ENCODE data around the gene MIDN. TPM values are rescaled to one million over a fixed set of nuclear protein-coding genes. Genes with fewer than 3 reads are reported as not detected.

MIDN gene
- total and polyA plus RNA-seq, 2 donors (not counting 3 experiments of a cell fraction or from before 2014, with no cell fraction given) = 20.0 to 85.9 TPM

DNA sequence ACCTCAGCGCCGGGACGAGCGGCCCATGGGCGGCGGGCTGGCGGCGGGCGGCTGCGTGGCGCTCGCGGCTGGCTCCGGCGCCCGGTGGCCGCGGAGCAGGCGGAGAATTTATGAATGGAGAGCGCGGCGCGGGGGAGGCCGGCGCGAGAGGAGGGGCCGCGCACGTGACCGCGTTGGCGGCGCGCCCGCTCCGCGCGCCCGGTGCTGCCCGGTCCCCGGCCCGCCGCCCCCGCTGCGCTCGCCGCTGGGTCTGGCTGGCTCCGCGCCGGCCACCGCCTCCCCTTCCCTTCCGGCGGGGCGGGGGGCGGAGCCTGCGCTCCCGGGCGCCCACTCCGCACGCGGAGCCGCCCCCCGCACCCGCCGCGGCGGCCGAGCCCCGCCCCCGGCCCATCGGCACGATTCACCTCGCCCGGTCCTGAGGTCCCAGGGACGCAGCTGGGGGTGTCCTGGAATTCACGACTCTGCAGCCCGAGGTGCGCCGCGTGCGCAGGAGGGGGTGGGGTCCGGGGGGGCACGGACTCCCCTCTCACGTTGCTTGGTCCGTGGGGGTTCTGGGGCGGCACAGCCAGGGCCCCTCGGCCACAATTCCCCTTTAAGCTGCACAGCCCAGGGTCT, 10.5 kb upstream of the MIDN start, which contains the start of gene CBARP:
Gene CBARP (minus strand): TSS at position 252 of the 615 bp plus-strand sequence. CDS start 1,905 bp downstream, outside the sequence.
- no peak within 1 kb of the TSS for H3K27ac ChIP-seq (ENCODE audit: insufficient read depth, low read depth, low read length)
- peak within 1 kb of the TSS; percentile 48 for H2AFZ ChIP-seq (ENCODE audit: low read depth, low read length)

More for the DNA sequence above, 10.5 kb upstream of the MIDN start, which contains the start of gene CBARP:
- Histone ChIP-seq H3K79me2 (ENCODE audit: control insufficient read depth, insufficient read depth, low read length) (peaks cover 10% of the 10 kb centered on the region), H3K4me2 (ENCODE audit: insufficient read depth, low read length) (peak within 1 kb of the TSS; percentile 57), H3K9me3 (replicated peaks; ENCODE audit: control insufficient read depth, insufficient read depth, low read length) (no peaks in the 10 kb centered on the region), H4K20me1 (replicated peaks; ENCODE audit: control insufficient read depth, extremely low read depth, insufficient read depth, low read length) (no peaks in the 10 kb centered on the region), H3K9me1 (replicated peaks; ENCODE audit: control insufficient read depth, extremely low read depth, insufficient read depth, low read length) (no peaks in the 10 kb centered on the region), H3K27me3 (ENCODE audit: control insufficient read depth in 2 of 2, insufficient read depth in 2 of 2, low read length in 2 of 2) (no peaks in the 10 kb centered on the region), H3K4me3 (replicated peaks in 1 of 3; ENCODE audit: insufficient read depth in 1 of 3, low read depth in 1 of 3, low read length in 3 of 3) (peak within 1 kb of the TSS; percentile 66 to 77 (median 77)), H3K36me3 (ENCODE audit: control insufficient read depth in 2 of 2, extremely low read depth in 1 of 2, insufficient read depth in 2 of 2, low read length in 2 of 2) (peaks cover 0 to 16% of the 10 kb centered on the region in 2 experiments), H3K4me1 (ENCODE audit: control insufficient read depth, extremely low read depth, insufficient read depth, low read length) (peaks cover 13% of the 10 kb centered on the region), H3K9ac (replicated peaks; ENCODE audit: extremely low read depth, insufficient read depth, low read length) (peak within 1 kb of the TSS; percentile 69)
- dilution Hi-C loops (cut with MboI; ENCODE audit: extremely low pct_ligation_motif_present, low sequenced_read_pairs) (no loop called here), intact Hi-C loops (cut with micrococcal nuclease) (no loop called here)
- DNase-seq (ENCODE audit: low read depth, low spot score) (no peak), FAIRE-seq (peak; percentile 24)
- POLR2A ChIA-PET = interaction anchor here (1.0 kb wide), 1 partner anchor 31 kb away, joined by 3 read pairs; the partner anchor contains the start of gene CIRBP
- no peak for TF ChIP-seq EZH2 (IDR thresholded peaks at IDR 0.05; ENCODE audit: borderline replicate concordance, low read depth, low read length, severe bottlenecking)
- peak; percentile 14 for TF ChIP-seq POLR2A (IDR thresholded peaks at IDR 0.05; ENCODE audit: low read depth, low read length)
- TF ChIP-seq JUN (IDR thresholded peaks at IDR 0.05; ENCODE audit: borderline replicate concordance, insufficient read depth, insufficient read length, low read depth) = no peak
- TF ChIP-seq, protein P1, sequence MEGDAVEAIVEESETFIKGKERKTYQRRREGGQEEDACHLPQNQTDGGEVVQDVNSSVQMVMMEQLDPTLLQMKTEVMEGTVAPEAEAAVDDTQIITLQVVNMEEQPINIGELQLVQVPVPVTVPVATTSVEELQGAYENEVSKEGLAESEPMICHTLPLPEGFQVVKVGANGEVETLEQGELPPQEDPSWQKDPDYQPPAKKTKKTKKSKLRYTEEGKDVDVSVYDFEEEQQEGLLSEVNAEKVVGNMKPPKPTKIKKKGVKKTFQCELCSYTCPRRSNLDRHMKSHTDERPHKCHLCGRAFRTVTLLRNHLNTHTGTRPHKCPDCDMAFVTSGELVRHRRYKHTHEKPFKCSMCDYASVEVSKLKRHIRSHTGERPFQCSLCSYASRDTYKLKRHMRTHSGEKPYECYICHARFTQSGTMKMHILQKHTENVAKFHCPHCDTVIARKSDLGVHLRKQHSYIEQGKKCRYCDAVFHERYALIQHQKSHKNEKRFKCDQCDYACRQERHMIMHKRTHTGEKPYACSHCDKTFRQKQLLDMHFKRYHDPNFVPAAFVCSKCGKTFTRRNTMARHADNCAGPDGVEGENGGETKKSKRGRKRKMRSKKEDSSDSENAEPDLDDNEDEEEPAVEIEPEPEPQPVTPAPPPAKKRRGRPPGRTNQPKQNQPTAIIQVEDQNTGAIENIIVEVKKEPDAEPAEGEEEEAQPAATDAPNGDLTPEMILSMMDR (IDR thresholded peaks at IDR 0.05; ENCODE audit: extremely low read depth in 1 of 2, insufficient read depth in 1 of 2, low read depth in 1 of 2, low read length in 2 of 2) = no peak
- CTCF ChIA-PET = interaction anchor here (0.8 to 1.4 kb wide), 4 partner anchors 15 to 125 kb away, joined by 3 to 5 read pairs (median 4); no protein-coding TSS in a partner anchor
- BruUV-seq (replicated peaks) = no TSS peak

Measured in endothelial cell of umbilical vein (primary cell).